Raji (cell line): ENCODE data around the gene MPRIP.

ENCODE experiments used
- POLR2A ChIP-seq: IDR thresholded peaks from 2 replicates; pipeline ENCODE4 v1.6.1; 2011; ENCODE audit warnings: low read depth, low read length, control low read depth; ENCODE audit not compliant: insufficient read depth

The MPRIP gene

GRCh38 chr17:17087424-17088015 lies 45.3 kb downstream of the MPRIP start:
- TF ChIP-seq POLR2A: no peak

- no peak for TF ChIP-seq POLR2A
Observed at GRCh38 chr17:17088086-17088485, 45.8 kb downstream of the MPRIP start.

DNA sequence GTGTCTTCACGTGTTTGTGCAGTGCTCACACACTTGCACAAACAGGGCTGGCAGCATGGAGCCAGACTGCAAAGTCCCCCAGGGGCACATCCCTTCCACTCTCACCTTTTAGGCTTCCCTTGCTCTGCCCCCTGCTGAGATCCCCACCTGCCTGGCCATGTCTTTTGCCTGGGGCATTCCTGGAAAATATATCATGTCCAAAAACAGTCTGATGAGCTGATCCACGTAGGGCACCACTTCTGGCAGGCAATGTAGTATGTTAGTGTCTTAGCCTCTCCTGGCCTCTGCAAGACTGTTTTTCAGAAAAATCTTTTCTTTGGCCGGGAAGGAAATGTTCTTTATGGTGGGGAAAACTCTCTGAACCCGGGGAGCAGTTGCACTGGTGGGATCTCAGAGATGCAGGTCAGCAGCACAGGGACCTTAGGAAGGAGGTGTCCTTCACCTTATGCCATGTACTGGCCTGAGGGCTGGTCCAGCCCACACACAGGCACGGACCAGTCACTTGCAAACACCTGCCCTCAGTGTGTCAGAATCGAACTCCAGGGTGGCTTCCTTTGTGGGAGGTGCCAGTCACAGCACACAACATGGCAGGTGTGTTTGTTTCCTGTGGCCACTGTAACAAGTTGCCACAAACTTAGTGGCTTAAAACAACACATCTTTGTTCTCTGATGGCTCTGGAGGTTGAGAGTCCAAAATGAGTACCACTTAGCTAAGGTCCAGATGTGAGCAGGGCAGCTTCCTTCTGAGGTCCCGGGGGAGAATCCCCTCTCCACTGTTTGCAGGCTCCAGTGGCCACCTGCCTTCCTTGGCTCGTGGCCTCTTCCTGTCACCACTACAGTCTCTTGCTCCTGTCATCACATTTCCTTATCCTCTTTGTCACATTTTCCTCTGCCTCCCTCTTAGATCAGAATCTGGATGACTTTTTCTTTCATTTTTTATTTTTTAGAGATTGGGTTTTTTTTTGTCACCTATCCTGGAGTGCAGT lies 46.6 kb downstream of the MPRIP start:
- no peak for TF ChIP-seq POLR2A

- no peak for TF ChIP-seq POLR2A
Observed at GRCh38 chr17:17089796-17090641, 47.8 kb downstream of the MPRIP start.

- TF ChIP-seq POLR2A: no peak
Observed at GRCh38 chr17:17090642-17091103, 48.4 kb downstream of the MPRIP start.

DNA sequence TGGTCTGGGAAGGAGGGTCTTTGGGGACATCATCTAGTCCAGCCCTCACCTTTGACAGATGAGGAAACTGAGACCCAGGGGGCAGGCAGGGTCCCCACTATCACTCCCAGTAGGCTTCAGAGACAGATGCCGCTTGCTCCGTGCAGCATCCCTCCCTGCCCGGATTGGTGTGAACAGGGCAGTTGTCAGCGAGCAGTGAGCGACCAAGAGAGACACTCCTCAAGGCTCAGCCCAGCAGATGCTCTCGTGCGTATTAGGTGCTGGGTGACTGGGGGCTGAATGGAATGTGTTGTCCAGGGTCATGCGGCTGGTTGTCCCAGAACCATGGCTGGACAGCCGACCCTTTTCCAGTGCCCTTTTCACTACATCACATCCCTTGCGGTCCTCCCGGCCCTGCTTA lies 49.0 kb downstream of the MPRIP start:
- no peak for TF ChIP-seq POLR2A

- TF ChIP-seq POLR2A: no peak
Observed at GRCh38 chr17:17091856-17092756, 49.8 kb downstream of the MPRIP start.

DNA sequence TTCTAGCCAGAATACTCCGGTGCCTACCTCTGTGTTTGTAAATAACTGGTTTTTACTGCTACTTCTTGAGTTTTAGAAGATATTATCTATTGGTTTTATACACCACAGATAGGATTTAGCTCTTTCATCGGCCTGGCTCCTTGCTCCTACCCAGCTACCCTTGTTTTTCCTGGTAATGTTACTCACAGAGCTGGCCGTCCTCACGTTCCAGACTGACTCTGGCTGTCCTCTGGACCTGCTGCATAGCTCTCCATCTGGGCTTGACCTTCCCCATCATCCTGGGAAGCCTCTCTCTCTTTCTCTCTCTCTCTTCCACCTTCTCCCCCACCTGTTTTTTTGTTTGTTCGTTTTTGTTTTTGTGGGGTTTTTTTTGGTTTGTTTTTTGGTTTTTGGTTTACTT lies 51.5 kb downstream of the MPRIP start:
- no peak for TF ChIP-seq POLR2A

DNA sequence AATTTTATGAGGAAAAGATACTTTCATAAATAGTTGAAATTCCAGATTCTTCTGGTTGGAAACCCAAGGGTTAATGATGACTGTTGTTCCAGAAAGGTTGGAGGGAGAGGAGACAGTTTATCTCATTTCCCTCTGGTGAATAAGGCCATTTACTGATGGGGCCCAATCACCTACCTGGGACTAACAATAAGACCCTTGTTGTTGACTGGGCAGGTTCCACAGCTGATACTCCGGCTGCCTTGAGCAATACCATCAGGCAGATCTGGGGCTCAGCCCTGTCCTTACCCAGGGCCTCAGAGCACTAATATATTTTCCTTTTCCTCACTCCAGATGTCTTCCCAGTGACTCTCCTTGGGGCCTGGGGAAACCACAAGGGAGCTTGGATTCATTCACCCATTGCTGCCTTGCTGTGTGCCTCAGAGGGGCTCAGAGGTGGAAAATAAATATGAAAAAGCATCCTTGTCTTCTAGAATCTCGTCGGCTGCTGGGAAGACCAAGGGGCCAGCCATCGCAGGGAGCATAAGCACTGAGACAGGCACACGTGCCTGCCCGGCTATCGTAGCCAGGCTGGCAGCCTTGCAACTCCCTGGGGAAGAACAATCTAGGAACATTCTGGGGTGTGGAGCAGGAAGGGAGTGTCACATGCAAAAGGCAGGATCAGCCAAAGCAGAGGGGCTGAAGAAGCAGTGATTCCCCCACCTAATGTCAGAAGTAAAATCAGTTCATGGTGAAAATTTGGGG lies 54.4 kb downstream of the MPRIP start:
- no peak for TF ChIP-seq POLR2A

GRCh38 chr17:17097763-17098345 lies 55.6 kb downstream of the MPRIP start:
- no peak for TF ChIP-seq POLR2A

- no peak for TF ChIP-seq POLR2A
Observed at GRCh38 chr17:17098551-17099179, 56.4 kb downstream of the MPRIP start.

- no peak for TF ChIP-seq POLR2A
Observed at GRCh38 chr17:17102176-17102575, 59.9 kb downstream of the MPRIP start.

GRCh38 chr17:17103160-17103559 lies 60.9 kb downstream of the MPRIP start:
- no peak for TF ChIP-seq POLR2A
